Heart right ventricle (tissue), 16 donors: ENCODE results near the gene TENT5A. TPM values are rescaled to one million over a fixed set of nuclear protein-coding genes. Genes with fewer than 3 reads are reported as not detected.
A peak's percentile ranks its signal among the peaks of the same experiment; 100 is the strongest.

Source experiments
- ATAC-seq, 8 donors: fragments of 200-7000 bp; cut with Tn5 transposase; one replicate each; pipeline ENCODE4 v1.9.1; 2020; ENCODE audit warnings: mild to moderate bottlenecking in 8 of 8, moderate library complexity in 8 of 8, moderate number of reproducible peaks in 1 of 8
- DNase-seq, 2 donors: peaks; one replicate each; pipeline ENCODE4 v3.0.0-alpha.2; 2020
- H3K27ac ChIP-seq, 10 donors: fragments of 200-600 bp; sonication (generic) in 2 of 10; one replicate each; pipeline versions ENCODE4 v1.5.0 to v1.8.0; 2020 to 2022; ENCODE audit warnings: mild to moderate bottlenecking in 3 of 10
- H3K27me3 ChIP-seq, 7 donors: fragments of 200-600 bp; one replicate each; pipeline ENCODE4 v1.8.0; 2021 to 2022; ENCODE audit warnings: mild to moderate bottlenecking in 2 of 7
- H3K36me3 ChIP-seq, 9 donors: fragments of 200-600 bp; sonication (generic) in 1 of 9; one replicate each; pipeline versions ENCODE4 v1.5.0 to v1.8.0; 2020 to 2022; ENCODE audit warnings: mild to moderate bottlenecking in 2 of 9
- H3K4me1 ChIP-seq, 9 donors: fragments of 200-600 bp; sonication (generic) in 1 of 9; one replicate each; pipeline versions ENCODE4 v1.5.0 to v1.8.0; 2020 to 2022; ENCODE audit warnings: mild to moderate bottlenecking in 4 of 9
- H3K4me3 ChIP-seq, 10 donors: fragments of 200-600 bp; sonication (generic) in 2 of 10; one replicate each; pipeline versions ENCODE4 v1.5.0 to v1.8.0; 2020 to 2022; ENCODE audit warnings: mild to moderate bottlenecking in 7 of 10, moderate library complexity in 2 of 10
- H3K9me3 ChIP-seq, 11 donors: fragments of 200-600 bp in 10 of 11; sonication (generic) in 2 of 11; one replicate each; pipeline versions ENCODE4 v1.5.0 to v1.8.0; 2013 to 2022; ENCODE audit warnings: mild to moderate bottlenecking in 2 of 11, control low read depth in 1 of 11, moderate library complexity in 1 of 11
- CTCF ChIP-seq, 9 donors: fragments of 200-600 bp; sonication (generic) in 2 of 9; IDR thresholded peaks; one replicate each; pipeline versions ENCODE4 v1.5.0 to v1.8.0; 2021 to 2022; ENCODE audit warnings: antibody characterized with exemption in 9 of 9, mild to moderate bottlenecking in 5 of 9, moderate library complexity in 1 of 9
- WGBS, 2 donors: extraction: QIAGEN DNeasy Blood & Tissue Kit; methylation state at CpG; one replicate each; pipeline ENCODE4 v1.1.7; 2013; ENCODE audit warnings: inconsistent platforms in 1 of 2; 5-methylcytosine and 5-hydroxymethylcytosine counted together
- intact Hi-C, 10 donors: fragments of 100-400 bp; cut with DNase I; formaldehyde crosslinking; loops; one replicate each; pipeline versions ENCODE4 v1.11.1 to v1.14.2; 2022
- polyA plus RNA-seq, 2 donors: library from polyadenylated mRNA; stranded (reverse); fragments of 200-250 nt; gene quantifications; one replicate each; pipeline ENCODE4 v1.2.3, GENCODE V29; 2013
- total RNA-seq, 10 donors: library from RNA; stranded (reverse); fragmentation: NEBNext Ultra II Directional in 3 of 10; extraction: Animal tissue kit (Norgen Biotek cat#: 25700) in 3 of 10; gene quantifications; one replicate each; pipeline versions ENCODE4 v1.2.1 to v1.2.4, GENCODE V29; 2021 to 2023
- donor health status: Arrhythmogenic right ventricular cardiomyopathy.
- donor health status: ischemic (EF 13 %, LVEDD 7.1; RV severe dilation, severe dysfunction).
- donor health status: healthy with polysubstance abuse.
- donor health status: DM: no; HTN: yes; CAD: no.
- donor health status: DM: no; HTN: no; CAD: no.
- donor health status: ischemic (EF 25% LVEDD 6.9; RV normal size, moderate dysfunction).
- donor health status: ischemic (EF 25% LVEDD 5.7; RV mildly dilated, moderate dysfunction).
- donor health status: healthy.
- donor health status: DM: yes; HTN: yes; CAD: no.
- donor health status: Ischemic cardiomyopathy.
- donor health status: ischemic (EF 35%, LVEDD 5.7; RV mildly dilated, moderate dysfunction).
- donor health status: nonischemic (EF 11% LVEDD 7.7; RV severe dilation, severe dysfunction).
- donor health status: DM: yes; HTN: yes; CAD: no.
- donor health status: PGD.
- donor health status: ischemic (EF 29% LVEDD 5.4; RV normal size, mild dysfunction).
- donor health status: nonischemic (EF 23%, LVEDD 6.1; RV moderate dilation, normal function).

TENT5A gene
- total and polyA plus RNA-seq, 12 donors: 17.3 to 72.1 (median 44.0) TPM

GRCh38 chr6:81748994-81749393 is 3.5 kb downstream of the TENT5A start:
- H3K36me3 ChIP-seq: peaks cover 0 to 48% (median 7%) of the 10 kb centered on the region in 9 donors
- no peak for ATAC-seq
- intact Hi-C loops: loop anchor here in 2 of 10 donors (5.0 to 10.0 kb wide), 2 partner anchors 132 to 284 kb away; no protein-coding TSS in a partner anchor
- TF ChIP-seq CTCF (IDR thresholded peaks at IDR 0.05): no peak
- H3K9me3 ChIP-seq: no peaks in the 10 kb centered on the region
- no peaks in the 10 kb centered on the region for H3K27me3 ChIP-seq
- peak overlapping the region; percentile 6 to 99 (median 94) for H3K27ac ChIP-seq
- peaks cover 3 to 70% (median 35%) of the 10 kb centered on the region in 9 donors for H3K4me1 ChIP-seq
- DNase-seq: no peak
- H3K4me3 ChIP-seq: peak overlapping the region; percentile 2 to 96 (median 80)
- WGBS, 2 donors: 7 to 17% methylated on average over 5 of the region's 5 CpGs

GRCh38 chr6:81747327-81747726 is 5.2 kb downstream of the TENT5A start:
- TF ChIP-seq CTCF (IDR thresholded peaks at IDR 0.05): no peak
- WGBS, 2 donors: 37 to 49% methylated on average over 4 of the region's 4 CpGs
- H3K4me1 ChIP-seq: peaks cover 3 to 69% (median 36%) of the 10 kb centered on the region in 9 donors
- H3K27ac ChIP-seq: peak overlapping the region in 6 of 10 donors; percentile 1 to 96 (median 51)
- DNase-seq: no peak
- intact Hi-C loops: loop anchor here in 2 of 10 donors (5.0 to 10.0 kb wide), 2 partner anchors 130 to 283 kb away; no protein-coding TSS in a partner anchor
- peaks cover 0 to 48% (median 7%) of the 10 kb centered on the region in 9 donors for H3K36me3 ChIP-seq
- H3K4me3 ChIP-seq: peak overlapping the region in 9 of 10 donors; percentile 25 to 96 (median 81)
- H3K27me3 ChIP-seq: no peaks in the 10 kb centered on the region
- ATAC-seq: no peak
- no peaks in the 10 kb centered on the region for H3K9me3 ChIP-seq

- intact Hi-C loops: loop anchor here in 1 of 10 donors (10.0 kb wide), 1 partner anchor 279 kb away; no protein-coding TSS in a partner anchor
- H3K27me3 ChIP-seq: no peaks in the 10 kb centered on the region
- no peak for TF ChIP-seq CTCF (IDR thresholded peaks at IDR 0.05)
- ATAC-seq: no peak
- 37 to 39% methylated on average over 2 of the region's 2 CpGs for WGBS, 2 donors
- no peak overlapping the region for H3K4me3 ChIP-seq
- no peaks in the 10 kb centered on the region for H3K9me3 ChIP-seq
- no peak for DNase-seq
- H3K27ac ChIP-seq: peak overlapping the region in 4 of 10 donors; percentile 5 to 34 (median 26)
- peaks cover 3 to 67% (median 39%) of the 10 kb centered on the region in 9 donors for H3K4me1 ChIP-seq
- peaks cover 0 to 39% (median 7%) of the 10 kb centered on the region in 9 donors for H3K36me3 ChIP-seq
Measured at GRCh38 chr6:81744131-81744530, 8.3 kb downstream of the TENT5A start.

- H3K4me1 ChIP-seq: peaks cover 3 to 67% (median 36%) of the 10 kb centered on the region in 9 donors
- no peaks in the 10 kb centered on the region for H3K27me3 ChIP-seq
- DNase-seq (no peak), ATAC-seq (peak in 4 of 8 donors; percentile 26 to 57 (median 50))
- no peaks in the 10 kb centered on the region for H3K9me3 ChIP-seq
- H3K27ac ChIP-seq: peak overlapping the region in 5 of 10 donors; percentile 13 to 32 (median 20)
- H3K36me3 ChIP-seq: peaks cover 0 to 35% (median 7%) of the 10 kb centered on the region in 9 donors
- intact Hi-C loops: loop anchor here in 1 of 10 donors (10.0 kb wide), 1 partner anchor 279 kb away; no protein-coding TSS in a partner anchor
- 36 to 37% methylated on average over 1 of the region's 1 CpG for WGBS, 2 donors
- no peak overlapping the region for H3K4me3 ChIP-seq
- TF ChIP-seq CTCF (IDR thresholded peaks at IDR 0.05): no peak
Measured at GRCh38 chr6:81743649-81744048, 8.8 kb downstream of the TENT5A start.
